ENCODE measurements around the gene ENTPD5.

- TF ChIP-seq POLR2AphosphoS5 (IDR thresholded peaks at IDR 0.05; ENCODE audit: insufficient read depth, low read depth, low read length) (no peak), CTCF (IDR thresholded peaks at IDR 0.05; ENCODE audit: extremely low read depth in 1 of 2, insufficient read depth in 1 of 2, low read depth in 1 of 2, low read length in 2 of 2) (no peak), POLR2A (IDR thresholded peaks at IDR 0.05; ENCODE audit: low read depth, low read length) (no peak), MYC (IDR thresholded peaks at IDR 0.05; ENCODE audit: low read depth, low read length) (no peak), MAX (IDR thresholded peaks at IDR 0.05; ENCODE audit: insufficient read depth, insufficient read length) (no peak), JUN (IDR thresholded peaks at IDR 0.05; ENCODE audit: borderline replicate concordance, insufficient read depth, insufficient read length, low read depth) (no peak), GATA2 (IDR thresholded peaks at IDR 0.05; ENCODE audit: insufficient read depth, insufficient read length, low read depth, low read length) (no peak)
Measured at GRCh38 chr14:73913256-73913655, 105.8 kb downstream of the ENTPD5 start.
